B cell (primary cell): ENCODE data around the gene ATP1B2. TPM values are rescaled to one million over a fixed set of nuclear protein-coding genes. Genes with fewer than 3 reads are reported as not detected.

ENCODE experiments used
- ATAC-seq: fragments of 200-7000 bp; cut with Tn5 transposase; one replicate; pipeline ENCODE4 v1.10.0; 2021; ENCODE audit warnings: low read depth, mild to moderate bottlenecking, moderate number of reproducible peaks, moderate library complexity
- CTCF ChIA-PET: fragments of 350-600 bp; sonication (Branson Sonifier 250); formaldehyde crosslinking; loops from one replicate; lab custom pipeline; 2021; ENCODE audit warnings: antibody characterized with exemption, inconsistent platforms; lab: Charles Lee
- POLR2A ChIA-PET: fragments of 350-600 bp; sonication (Branson Sonifier 250); formaldehyde crosslinking; loops from one replicate; lab custom pipeline; 2021; ENCODE audit warnings: antibody characterized with exemption; lab: Charles Lee
- DNase-seq: peaks from one replicate; pipeline ENCODE4 v3.0.0; 2013
- H2AFZ ChIP-seq: 2 replicates; pipeline ENCODE4 v1.6.1; 2012; ENCODE audit warnings: mild to moderate bottlenecking, low read depth, low read length; ENCODE audit not compliant: insufficient read depth, poor library complexity, severe bottlenecking
- H3K27ac ChIP-seq, 2 donors: 1 replicate in 1 of 2; 2 replicates in 1 of 2; pipeline ENCODE4 v1.5.1; 2012 to 2013; ENCODE audit warnings: low read length in 2 of 2, mild to moderate bottlenecking in 2 of 2, moderate library complexity in 1 of 2
- H3K27me3 ChIP-seq, 4 experiments: fragments of 200-600 bp in 1 of 4; sonication (generic) in 1 of 4; replicated peaks in 1 of 4; 1 replicate in 2 of 4; 2 replicates in 2 of 4; pipeline versions ENCODE4 v1.6.1 to v1.7.0; 2013 to 2016; ENCODE audit warnings: low read length in 3 of 4, mild to moderate bottlenecking in 2 of 4, mixed read lengths in 1 of 4, moderate library complexity in 1 of 4; ENCODE audit not compliant: insufficient read depth in 4 of 4, control insufficient read depth in 3 of 4; ENCODE audit errors: control extremely low read depth in 1 of 4
- H3K36me3 ChIP-seq, 2 experiments: replicated peaks in 1 of 2; 1 replicate in 1 of 2; 2 replicates in 1 of 2; pipeline versions ENCODE4 v1.6.1 to v1.7.1; 2013; ENCODE audit warnings: low read length in 1 of 2; ENCODE audit not compliant: insufficient read depth in 2 of 2, control insufficient read depth in 1 of 2; ENCODE audit errors: control extremely low read depth in 1 of 2, extremely low read depth in 1 of 2
- H3K4me1 ChIP-seq, 2 donors: fragments of 200-600 bp in 1 of 2; sonication (generic) in 1 of 2; 1 replicate in 1 of 2; 2 replicates in 1 of 2; pipeline versions ENCODE4 v1.5.1 to v1.6.1; 2013 to 2017; ENCODE audit warnings: low read length in 2 of 2; ENCODE audit not compliant: control insufficient read depth in 2 of 2, insufficient read depth in 2 of 2
- H3K4me2 ChIP-seq: replicated peaks from 2 replicates; pipeline ENCODE3; 2012; ENCODE audit warnings: mild to moderate bottlenecking, low read depth, low read length; ENCODE audit not compliant: poor library complexity, severe bottlenecking
- H3K4me3 ChIP-seq, 5 experiments: fragments of 200-600 bp in 1 of 5; sonication (generic) in 1 of 5; 1 replicate in 3 of 5; 2 replicates in 2 of 5; pipeline versions ENCODE4 v1.5.1 to v1.7.0; 2011 to 2016; ENCODE audit warnings: low read length in 4 of 5, mild to moderate bottlenecking in 4 of 5, low read depth in 2 of 5, control low read depth in 1 of 5, moderate library complexity in 1 of 5; ENCODE audit not compliant: insufficient read depth in 1 of 5; ENCODE audit errors: control extremely low read depth in 1 of 5, extremely low read depth in 1 of 5
- H3K79me2 ChIP-seq: fragments of 200-600 bp; sonication (generic); one replicate; pipeline ENCODE4 v1.6.0; 2016; ENCODE audit warnings: low read length; ENCODE audit not compliant: control insufficient read depth, insufficient read depth
- H3K9ac ChIP-seq: fragments of 200-600 bp; sonication (generic); 2 replicates; pipeline ENCODE4 v1.6.1; 2017; ENCODE audit warnings: mild to moderate bottlenecking, low read length, moderate library complexity
- H3K9me3 ChIP-seq, 3 donors: one replicate each; pipeline versions ENCODE4 v1.6.1 to v1.7.1; 2013; ENCODE audit warnings: low read length in 2 of 3; ENCODE audit not compliant: control insufficient read depth in 2 of 3, insufficient read depth in 1 of 3; ENCODE audit errors: control extremely low read depth in 1 of 3
- H4K20me1 ChIP-seq: 2 replicates; pipeline ENCODE4 v1.6.0; 2012; ENCODE audit warnings: mild to moderate bottlenecking, low read length; ENCODE audit not compliant: insufficient read depth, control insufficient read depth, poor library complexity, severe bottlenecking
- H3K27ac Mint-ChIP-seq: one replicate; pipeline ENCODE4 v1.8.0; 2021; ENCODE audit warnings: mixed read lengths
- H3K27me3 Mint-ChIP-seq: one replicate; pipeline ENCODE4 v1.8.0; 2021; ENCODE audit warnings: mixed read lengths
- H3K4me1 Mint-ChIP-seq: one replicate; pipeline ENCODE4 v1.8.0; 2021; ENCODE audit warnings: mixed read lengths
- H3K4me3 Mint-ChIP-seq: one replicate; pipeline ENCODE4 v1.8.0; 2021; ENCODE audit warnings: mixed read lengths
- H3K9me3 Mint-ChIP-seq: one replicate; pipeline ENCODE4 v1.8.0; 2022; ENCODE audit warnings: mixed read lengths; ENCODE audit not compliant: insufficient read depth
- CTCF ChIP-seq: fragments of 200-600 bp; IDR thresholded peaks from one replicate; pipeline ENCODE4 v1.8.0; 2022; ENCODE audit warnings: antibody characterized with exemption, mild to moderate bottlenecking
- EZH2 ChIP-seq: IDR thresholded peaks from 2 replicates; pipeline ENCODE4 v1.6.1; 2012; ENCODE audit warnings: borderline replicate concordance, low read depth, mild to moderate bottlenecking, moderate library complexity, low read length; ENCODE audit not compliant: insufficient read depth, poor library complexity, severe bottlenecking
- WGBS: methylation state at CpG from one replicate; pipeline ENCODE4 v1.1.5; 2013; ENCODE audit warnings: missing lambda C conversion rate; ENCODE audit not compliant: insufficient coverage; 5-methylcytosine and 5-hydroxymethylcytosine counted together
- intact Hi-C: fragments of 100-400 bp; cut with micrococcal nuclease; formaldehyde crosslinking; loops from one replicate; pipeline ENCODE4 v1.10.0; 2022
- polyA plus RNA-seq: library from polyadenylated mRNA; depleted of rRNA; stranded (reverse); fragments of >200 nt; gene quantifications from 2 replicates; pipeline ENCODE4 v1.2.3, GENCODE V29; 2012
- total RNA-seq, 2 donors: library from RNA; stranded (reverse); fragments of 120-200 nt in 1 of 2; gene quantifications; 1 replicate in 1 of 2; 2 replicates in 1 of 2; pipeline versions ENCODE4 v1.2.3 to v1.2.4, GENCODE V29; 2013 to 2022

Gene ATP1B2
- total and polyA plus RNA-seq, 2 donors (not counting 1 experiment from before 2014, with no cell fraction given) = 0.39 TPM; not detected in 1

- TF ChIP-seq EZH2 (no peak), CTCF (no peak)
- peak overlapping the region; percentile 97 for H3K9ac ChIP-seq
- H3K27me3 ChIP-seq = no peaks in the 10 kb centered on the region
- Mint-ChIP-seq H3K9me3 (no peaks in the 10 kb centered on the region), H3K4me3 (peak overlapping the region; percentile 98), H3K27me3 (no peaks in the 10 kb centered on the region), H3K27ac (peak overlapping the region; percentile 70), H3K4me1 (peaks cover 32% of the 10 kb centered on the region)
- H3K79me2 ChIP-seq = peaks cover 41% of the 10 kb centered on the region
- no peaks in the 10 kb centered on the region for H4K20me1 ChIP-seq
- peaks cover 0 to 8% of the 10 kb centered on the region in 2 experiments for H3K36me3 ChIP-seq
- DNase-seq (no peak), ATAC-seq (no peak)
- H3K4me2 ChIP-seq = peak overlapping the region; percentile 84
- peak overlapping the region in 1 of 2 donors; percentile 67 for H3K27ac ChIP-seq
- H3K4me3 ChIP-seq = peak overlapping the region; percentile 68 to 100 (median 99)
- H2AFZ ChIP-seq = peak overlapping the region; percentile 88
- intact Hi-C loops = loop anchor here (1.0 to 5.0 kb wide), 9 partner anchors 57 to 1037 kb away; partner anchors contain the start of genes C17orf100, CNTROB, CTDNEP1 and CYB5D1
- H3K9me3 ChIP-seq = no peaks in the 10 kb centered on the region
- CTCF ChIA-PET = interaction anchor here (1.1 to 5.2 kb wide), 11 partner anchors 53 to 642 kb away, joined by 3 to 35 read pairs (median 9); partner anchors contain the start of genes FXR2, MPDU1, SAT2 and SHBG
- peaks cover 22 to 32% of the 10 kb centered on the region in 2 donors for H3K4me1 ChIP-seq
- 19% methylated on average over 9 of the region's 13 CpGs for WGBS
- POLR2A ChIA-PET = interaction anchor here (0.6 to 1.8 kb wide), 2 partner anchors 61 to 384 kb away, joined by 5 to 9 read pairs; partner anchors contain the start of gene SAT2
These were observed 38.1 kb downstream of the ATP1B2 start for GRCh38 chr17:7688808-7689316.

GRCh38 chr17:7695586-7695985, 44.9 kb downstream of the ATP1B2 start:
- Histone ChIP-seq H3K9me3 (no peaks in the 10 kb centered on the region), H3K9ac (no peak overlapping the region), H3K79me2 (no peaks in the 10 kb centered on the region), H3K27ac (no peak overlapping the region), H2AFZ (no peak overlapping the region), H3K36me3 (peaks cover 0 to 6% of the 10 kb centered on the region in 2 experiments), H3K4me3 (no peak overlapping the region), H3K27me3 (no peaks in the 10 kb centered on the region), H3K4me2 (no peak overlapping the region), H3K4me1 (no peaks in the 10 kb centered on the region), H4K20me1 (no peaks in the 10 kb centered on the region)
- Mint-ChIP-seq H3K27ac (no peak overlapping the region), H3K4me1 (no peaks in the 10 kb centered on the region), H3K4me3 (no peak overlapping the region), H3K9me3 (no peaks in the 10 kb centered on the region), H3K27me3 (no peaks in the 10 kb centered on the region)
- intact Hi-C loops = no loop called here
- ChIA-PET CTCF (no interaction called here), POLR2A (no interaction called here)
- ATAC-seq (no peak), DNase-seq (no peak)
- TF ChIP-seq EZH2 (no peak), CTCF (no peak)
- 96% methylated on average over 9 of the region's 10 CpGs for WGBS
